Sigmoid colon (tissue), 7 donors: ENCODE measurements around the gene DEGS1. TPM values are rescaled to one million over a fixed set of nuclear protein-coding genes. Genes with fewer than 3 reads are reported as not detected.

ENCODE experiments used
- DNase-seq: peaks from one replicate; pipeline ENCODE4 v3.0.0-alpha.2; 2019
- H3K27ac ChIP-seq, 4 donors: fragments of 200-600 bp; sonication (generic); one replicate each; pipeline ENCODE4 v1.5.1; 2016 to 2019; ENCODE audit warnings: mild to moderate bottlenecking in 1 of 4
- H3K27me3 ChIP-seq, 3 donors: fragments of 200-600 bp; sonication (generic); one replicate each; pipeline ENCODE4 v1.5.1; 2019; ENCODE audit warnings: mild to moderate bottlenecking in 1 of 3
- H3K36me3 ChIP-seq, 4 donors: fragments of 200-600 bp; sonication (generic); one replicate each; pipeline ENCODE4 v1.5.1; 2016 to 2019
- H3K4me1 ChIP-seq, 4 donors: fragments of 200-600 bp; sonication (generic); one replicate each; pipeline ENCODE4 v1.5.1; 2017 to 2019
- H3K4me3 ChIP-seq, 4 donors: fragments of 200-600 bp; sonication (generic); one replicate each; pipeline ENCODE4 v1.5.1; 2017 to 2019; ENCODE audit warnings: mild to moderate bottlenecking in 2 of 4, moderate library complexity in 1 of 4
- H3K9me3 ChIP-seq, 4 donors: fragments of 200-600 bp in 3 of 4; sonication (generic) in 3 of 4; one replicate each; pipeline versions ENCODE4 v1.5.1 to v1.6.1; 2013 to 2019
- EP300 ChIP-seq, 4 donors: sonication (generic); formaldehyde crosslinking; IDR thresholded peaks; one replicate each; pipeline ENCODE4 v1.6.1; 2017; ENCODE audit warnings: antibody characterized with exemption in 4 of 4
- POLR2A ChIP-seq, 2 donors: fragments of 450-650 bp; IDR thresholded peaks; one replicate each; pipeline ENCODE4 v1.6.1; 2016; ENCODE audit warnings: antibody characterized with exemption in 2 of 2, mild to moderate bottlenecking in 2 of 2, moderate library complexity in 2 of 2
- POLR2AphosphoS5 ChIP-seq, 4 donors: sonication (generic); formaldehyde crosslinking; IDR thresholded peaks; one replicate each; pipeline ENCODE4 v1.6.1; 2017; ENCODE audit warnings: antibody characterized with exemption in 4 of 4
- WGBS, 2 donors: extraction: QIAGEN DNeasy Blood & Tissue Kit; methylation state at CpG; one replicate each; pipeline ENCODE4 v1.1.7; 2013; 5-methylcytosine and 5-hydroxymethylcytosine counted together
- intact Hi-C: fragments of 100-400 bp; cut with DNase I; formaldehyde crosslinking; loops from one replicate; pipeline ENCODE4 v1.15.1; 2023
- polyA plus RNA-seq, 3 donors: library from polyadenylated mRNA; stranded (reverse); fragments of 200-250 nt; gene quantifications; one replicate each; pipeline ENCODE4 v1.2.3, GENCODE V29; 2013
- total RNA-seq, 4 donors: library from RNA; depleted of rRNA; stranded (reverse); fragments of >200 nt; gene quantifications; one replicate each; pipeline ENCODE4 v1.1.0, GENCODE V29; 2016
- TF ChIP-seq, protein P1 (sequence below), 4 experiments: fragments of 450-650 bp in 3 of 4; fragments of 200-600 bp in 1 of 4; IDR thresholded peaks; one replicate each; pipeline ENCODE4 v1.5.1; 2016 to 2019; ENCODE audit warnings: antibody characterized with exemption in 4 of 4, mild to moderate bottlenecking in 3 of 4, moderate library complexity in 2 of 4
- donor health status: healthy with polysubstance abuse.
- donor health status: Bipolar disorder and iron deficiency.
- donor health status: healthy.

The DEGS1 gene
- total and polyA plus RNA-seq, 7 donors, result 4.8 to 111 (median 84.6) TPM

DNA sequence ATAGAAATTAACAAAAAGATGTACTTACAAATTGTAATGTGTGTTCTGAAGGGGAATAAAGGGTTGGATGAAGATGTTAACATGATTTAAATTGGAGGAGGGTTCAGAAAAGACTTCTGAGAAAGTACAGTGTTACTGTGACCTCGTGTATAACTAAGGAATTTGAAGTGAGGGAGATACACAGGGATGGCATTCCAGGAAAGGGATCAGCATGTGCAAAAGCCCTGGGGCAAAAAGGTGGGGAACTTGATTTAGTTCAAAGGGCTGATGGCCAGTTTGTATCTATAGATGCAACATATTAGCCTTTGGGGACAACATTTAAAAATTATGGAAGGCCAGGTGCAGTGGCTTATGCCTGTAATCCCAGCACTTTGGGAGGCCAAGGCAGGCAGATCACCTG, 33.3 kb upstream of the DEGS1 start:
- WGBS, 2 donors, result 68 to 85% methylated on average over 1 of the region's 1 CpG

DNA sequence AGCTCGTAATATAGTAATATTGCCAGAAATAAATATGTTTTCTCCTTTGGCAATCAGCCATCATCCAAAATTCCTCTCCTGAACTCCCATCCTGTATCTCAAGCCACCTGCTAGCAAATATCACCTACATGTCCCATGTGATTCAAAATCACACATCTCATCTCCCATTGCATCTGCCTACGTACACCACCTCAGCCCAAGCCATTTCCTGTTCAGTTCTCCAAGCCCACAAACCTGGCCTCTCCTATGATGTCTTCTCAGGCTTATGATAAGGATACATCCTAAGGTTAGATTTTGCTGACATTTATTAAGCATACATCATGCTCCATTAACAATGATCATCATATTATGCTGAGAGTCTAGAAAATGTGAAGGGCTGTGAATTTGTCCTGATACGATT, 31.9 kb upstream of the DEGS1 start:
- DNase-seq, result no peak
- no peaks in the 10 kb centered on the region for H3K27me3 ChIP-seq
- H3K36me3 ChIP-seq, result peaks cover 0 to 22% (median 3%) of the 10 kb centered on the region in 4 donors
- no peaks in the 10 kb centered on the region for H3K4me1 ChIP-seq
- intact Hi-C loops, result no loop called here
- no peak for TF ChIP-seq EP300 (IDR thresholded peaks at IDR 0.05)
- TF ChIP-seq POLR2AphosphoS5 (IDR thresholded peaks at IDR 0.05), result no peak
- no peak for TF ChIP-seq POLR2A (IDR thresholded peaks at IDR 0.05)
- TF ChIP-seq, protein P1, sequence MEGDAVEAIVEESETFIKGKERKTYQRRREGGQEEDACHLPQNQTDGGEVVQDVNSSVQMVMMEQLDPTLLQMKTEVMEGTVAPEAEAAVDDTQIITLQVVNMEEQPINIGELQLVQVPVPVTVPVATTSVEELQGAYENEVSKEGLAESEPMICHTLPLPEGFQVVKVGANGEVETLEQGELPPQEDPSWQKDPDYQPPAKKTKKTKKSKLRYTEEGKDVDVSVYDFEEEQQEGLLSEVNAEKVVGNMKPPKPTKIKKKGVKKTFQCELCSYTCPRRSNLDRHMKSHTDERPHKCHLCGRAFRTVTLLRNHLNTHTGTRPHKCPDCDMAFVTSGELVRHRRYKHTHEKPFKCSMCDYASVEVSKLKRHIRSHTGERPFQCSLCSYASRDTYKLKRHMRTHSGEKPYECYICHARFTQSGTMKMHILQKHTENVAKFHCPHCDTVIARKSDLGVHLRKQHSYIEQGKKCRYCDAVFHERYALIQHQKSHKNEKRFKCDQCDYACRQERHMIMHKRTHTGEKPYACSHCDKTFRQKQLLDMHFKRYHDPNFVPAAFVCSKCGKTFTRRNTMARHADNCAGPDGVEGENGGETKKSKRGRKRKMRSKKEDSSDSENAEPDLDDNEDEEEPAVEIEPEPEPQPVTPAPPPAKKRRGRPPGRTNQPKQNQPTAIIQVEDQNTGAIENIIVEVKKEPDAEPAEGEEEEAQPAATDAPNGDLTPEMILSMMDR (IDR thresholded peaks at IDR 0.05), result no peak
- no peak overlapping the region for H3K4me3 ChIP-seq
- H3K27ac ChIP-seq, result no peak overlapping the region
- 79 to 96% methylated on average over 3 of the region's 3 CpGs for WGBS, 2 donors
- no peaks in the 10 kb centered on the region for H3K9me3 ChIP-seq

More for the DNA sequence above, 33.3 kb upstream of the DEGS1 start:
- no peak for DNase-seq
- TF ChIP-seq POLR2AphosphoS5 (IDR thresholded peaks at IDR 0.05) (no peak), EP300 (IDR thresholded peaks at IDR 0.05) (no peak)
- peaks cover 0 to 12% (median 0%) of the 10 kb centered on the region in 4 donors for H3K36me3 ChIP-seq
- no peaks in the 10 kb centered on the region for H3K9me3 ChIP-seq
- intact Hi-C loops, result no loop called here
- no peaks in the 10 kb centered on the region for H3K27me3 ChIP-seq
- H3K4me1 ChIP-seq, result no peaks in the 10 kb centered on the region
- no peak overlapping the region for H3K27ac ChIP-seq
- no peak overlapping the region for H3K4me3 ChIP-seq

DNA sequence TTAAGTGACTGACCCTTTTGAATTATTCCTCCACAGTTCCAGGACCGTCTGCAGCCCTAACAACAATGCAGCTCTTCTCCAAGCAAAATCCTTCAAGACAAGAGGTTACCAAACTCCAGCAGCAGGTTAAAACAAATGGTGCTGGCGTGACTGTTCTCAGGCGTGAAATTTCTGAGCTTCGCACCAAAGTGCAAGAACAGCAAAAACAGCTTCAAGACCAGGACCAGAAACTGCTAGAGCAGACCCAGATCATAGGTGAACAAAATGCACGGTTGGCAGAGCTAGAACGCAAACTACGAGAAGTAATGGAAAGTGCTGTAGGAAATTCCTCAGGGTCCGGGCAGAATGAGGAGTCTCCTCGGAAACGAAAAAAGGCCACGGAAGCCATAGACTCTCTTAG, 25.7 kb upstream of the DEGS1 start:
- Histone ChIP-seq H3K9me3 (no peaks in the 10 kb centered on the region), H3K4me3 (no peak overlapping the region), H3K27ac (no peak overlapping the region), H3K4me1 (no peaks in the 10 kb centered on the region), H3K27me3 (no peaks in the 10 kb centered on the region), H3K36me3 (peaks cover 6 to 73% (median 20%) of the 10 kb centered on the region in 4 donors)
- DNase-seq, result no peak
- intact Hi-C loops, result no loop called here
- TF ChIP-seq EP300 (IDR thresholded peaks at IDR 0.05), result no peak
- WGBS, 2 donors, result 94 to 95% methylated on average over 11 of the region's 11 CpGs

DNA sequence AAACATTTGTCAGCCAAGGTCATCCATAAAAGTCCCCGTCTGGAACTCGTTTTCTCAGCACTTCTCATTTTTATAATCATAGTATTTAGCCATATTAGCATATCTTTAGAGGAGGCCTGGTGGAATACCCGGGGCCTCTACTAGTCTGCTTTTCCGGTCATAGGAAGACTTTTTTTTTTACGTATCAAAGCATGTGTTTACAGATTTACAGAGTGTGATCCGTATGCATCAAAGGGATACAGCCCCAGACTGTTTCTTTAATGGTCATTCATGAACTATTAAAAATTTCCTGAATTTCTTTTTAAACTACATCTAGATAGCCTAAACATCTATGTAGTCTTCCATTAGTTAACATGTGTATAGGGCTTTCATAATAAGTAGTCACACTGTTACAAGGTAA, 23.5 kb upstream of the DEGS1 start:
- Histone ChIP-seq H3K27me3 (no peaks in the 10 kb centered on the region), H3K4me1 (no peaks in the 10 kb centered on the region), H3K36me3 (peaks cover 6 to 63% (median 20%) of the 10 kb centered on the region in 4 donors), H3K4me3 (no peak overlapping the region), H3K27ac (no peak overlapping the region), H3K9me3 (no peaks in the 10 kb centered on the region)
- intact Hi-C loops, result no loop called here
- no peak for DNase-seq
- 74 to 75% methylated on average over 6 of the region's 6 CpGs for WGBS, 2 donors
- TF ChIP-seq POLR2A (IDR thresholded peaks at IDR 0.05), result no peak
- TF ChIP-seq POLR2AphosphoS5 (IDR thresholded peaks at IDR 0.05), result no peak
- TF ChIP-seq, protein P1 (IDR thresholded peaks at IDR 0.05), result no peak
- TF ChIP-seq EP300 (IDR thresholded peaks at IDR 0.05), result no peak

DNA sequence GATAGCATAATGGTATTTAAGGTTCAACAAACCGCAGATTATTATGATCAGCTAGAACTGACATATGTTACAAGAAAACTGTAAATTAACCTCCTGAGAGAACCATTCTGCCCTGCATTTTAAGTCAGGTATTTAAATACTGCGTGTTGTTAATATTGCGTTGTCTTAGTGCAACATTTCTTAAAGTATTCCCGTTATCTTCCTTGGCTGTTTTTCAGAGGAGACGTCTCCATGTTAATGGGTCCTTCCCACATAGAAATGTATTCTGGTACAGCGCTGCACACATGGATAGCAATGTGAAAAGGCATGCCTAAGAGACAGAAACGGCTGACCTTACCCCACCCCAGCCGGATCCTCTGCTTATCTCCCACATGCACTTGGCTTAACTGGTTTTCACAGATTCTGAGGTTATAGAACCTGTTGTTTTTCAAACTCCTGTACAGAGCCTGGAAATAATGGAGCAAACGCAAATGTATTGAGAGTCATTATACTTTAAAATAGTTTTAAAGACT, 22.8 kb upstream of the DEGS1 start:
- H3K4me3 ChIP-seq, result no peak overlapping the region
- no peak overlapping the region for H3K27ac ChIP-seq
- peaks cover 6 to 62% (median 20%) of the 10 kb centered on the region in 4 donors for H3K36me3 ChIP-seq
- DNase-seq, result no peak
- H3K4me1 ChIP-seq, result no peaks in the 10 kb centered on the region
- no peak for TF ChIP-seq POLR2A (IDR thresholded peaks at IDR 0.05)
- TF ChIP-seq EP300 (IDR thresholded peaks at IDR 0.05), result no peak
- TF ChIP-seq POLR2AphosphoS5 (IDR thresholded peaks at IDR 0.05), result no peak
- TF ChIP-seq, protein P1 (IDR thresholded peaks at IDR 0.05), result no peak
- no peaks in the 10 kb centered on the region for H3K27me3 ChIP-seq
- no peaks in the 10 kb centered on the region for H3K9me3 ChIP-seq
- intact Hi-C loops, result no loop called here
- 94% methylated on average over 9 of the region's 9 CpGs for WGBS, 2 donors

DNA sequence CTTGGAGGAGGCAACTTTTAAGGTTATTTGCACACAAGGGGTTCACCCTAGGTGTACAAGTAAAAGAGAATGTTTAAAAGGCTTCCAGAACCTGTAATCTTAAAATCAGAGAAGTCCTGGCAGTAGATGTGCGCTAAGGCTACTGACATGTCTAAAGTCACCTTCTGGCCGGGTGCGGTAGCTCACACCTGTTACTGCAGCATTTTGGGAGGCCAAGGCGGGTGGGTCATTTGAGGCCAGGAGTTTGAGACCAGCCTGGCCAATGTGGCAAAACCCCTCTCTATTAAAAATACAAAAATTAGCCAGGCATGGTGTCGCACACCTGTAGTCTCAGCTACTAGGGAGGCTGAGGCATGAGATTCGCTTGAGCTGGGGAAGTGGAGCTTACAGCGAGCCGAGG, 20.3 kb upstream of the DEGS1 start:
- Histone ChIP-seq H3K4me1 (no peaks in the 10 kb centered on the region), H3K27me3 (no peaks in the 10 kb centered on the region), H3K36me3 (peaks cover 6 to 39% (median 14%) of the 10 kb centered on the region in 4 donors), H3K27ac (no peak overlapping the region), H3K4me3 (no peak overlapping the region), H3K9me3 (no peaks in the 10 kb centered on the region)
- DNase-seq, result no peak
- TF ChIP-seq POLR2AphosphoS5 (IDR thresholded peaks at IDR 0.05) (no peak), EP300 (IDR thresholded peaks at IDR 0.05) (no peak), POLR2A (IDR thresholded peaks at IDR 0.05) (no peak)
- TF ChIP-seq, protein P1 (IDR thresholded peaks at IDR 0.05), result no peak
- WGBS, 2 donors, result 95 to 96% methylated on average over 8 of the region's 8 CpGs
- intact Hi-C loops, result no loop called here
